Keratinocyte (primary cell): ENCODE measurements around the gene PLAAT4.

Experiments
- EZH2 ChIP-seq: IDR thresholded peaks from one replicate; pipeline ENCODE4 v1.6.1; 2012; ENCODE audit warnings: inconsistent platforms, mild to moderate bottlenecking, low read length, moderate library complexity
- TF ChIP-seq, protein P1 (sequence below), 3 experiments: IDR thresholded peaks in 1 of 3; conservative IDR thresholded peaks in 1 of 3; optimal IDR thresholded peaks in 1 of 3; 2 replicates in 2 of 3; 3 replicates in 1 of 3; pipeline versions ENCODE3 to v1.5.1; 2011; ENCODE audit warnings: low read length in 3 of 3, mild to moderate bottlenecking in 3 of 3, moderate library complexity in 2 of 3, control low read depth in 1 of 3, inconsistent platforms in 1 of 3; ENCODE audit not compliant: insufficient read depth in 2 of 3; ENCODE audit errors: extremely low read depth in 1 of 3

DNA sequence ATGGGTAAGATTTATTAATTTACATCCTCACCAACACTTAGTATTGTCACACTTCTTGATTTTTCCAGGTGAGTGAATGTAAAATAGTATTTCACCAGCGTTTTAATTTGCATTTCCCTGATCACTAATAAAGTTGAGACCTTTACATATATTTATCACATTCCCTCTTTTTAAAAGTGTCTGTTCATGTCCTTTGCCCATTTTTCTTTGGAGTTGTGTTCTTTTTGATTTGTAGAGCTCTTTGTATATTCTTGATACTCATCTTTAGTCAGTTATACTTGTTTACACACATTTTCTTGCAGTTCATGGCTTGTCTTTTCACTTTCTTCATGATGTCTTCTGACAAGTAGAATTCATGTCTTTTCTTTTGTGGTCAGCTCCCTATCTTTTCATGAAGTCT lies 43.5 kb upstream of the PLAAT4 start:
- TF ChIP-seq, protein P1, sequence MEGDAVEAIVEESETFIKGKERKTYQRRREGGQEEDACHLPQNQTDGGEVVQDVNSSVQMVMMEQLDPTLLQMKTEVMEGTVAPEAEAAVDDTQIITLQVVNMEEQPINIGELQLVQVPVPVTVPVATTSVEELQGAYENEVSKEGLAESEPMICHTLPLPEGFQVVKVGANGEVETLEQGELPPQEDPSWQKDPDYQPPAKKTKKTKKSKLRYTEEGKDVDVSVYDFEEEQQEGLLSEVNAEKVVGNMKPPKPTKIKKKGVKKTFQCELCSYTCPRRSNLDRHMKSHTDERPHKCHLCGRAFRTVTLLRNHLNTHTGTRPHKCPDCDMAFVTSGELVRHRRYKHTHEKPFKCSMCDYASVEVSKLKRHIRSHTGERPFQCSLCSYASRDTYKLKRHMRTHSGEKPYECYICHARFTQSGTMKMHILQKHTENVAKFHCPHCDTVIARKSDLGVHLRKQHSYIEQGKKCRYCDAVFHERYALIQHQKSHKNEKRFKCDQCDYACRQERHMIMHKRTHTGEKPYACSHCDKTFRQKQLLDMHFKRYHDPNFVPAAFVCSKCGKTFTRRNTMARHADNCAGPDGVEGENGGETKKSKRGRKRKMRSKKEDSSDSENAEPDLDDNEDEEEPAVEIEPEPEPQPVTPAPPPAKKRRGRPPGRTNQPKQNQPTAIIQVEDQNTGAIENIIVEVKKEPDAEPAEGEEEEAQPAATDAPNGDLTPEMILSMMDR (optimal IDR thresholded peaks at IDR 0.05 in 1 of 3, IDR thresholded peaks at IDR 0.05 in 1 of 3, conservative IDR thresholded peaks at IDR 0.05 in 1 of 3; ENCODE audit: extremely low read depth in 1 of 3, insufficient read depth in 2 of 3, low read length in 3 of 3): no peak
- TF ChIP-seq EZH2: no peak
